MM.1S (cell line): Measurements from ENCODE around the gene PCGF5.

Experiments used
- DNase-seq: peaks from one replicate; pipeline ENCODE4 v3.0.0-alpha.2; 2015
- H2AFZ ChIP-seq: fragments of 300-600 bp; sonication (generic); 2 replicates; pipeline ENCODE4 v1.6.0; 2016; ENCODE audit warnings: antibody characterized with exemption, low read length
- H3F3A ChIP-seq: fragments of 300-600 bp; sonication (generic); 2 replicates; pipeline ENCODE4 v1.6.1; 2016; ENCODE audit warnings: mild to moderate bottlenecking, antibody characterized with exemption, low read length, moderate library complexity, mixed read lengths; ENCODE audit not compliant: insufficient read depth
- H3K27ac ChIP-seq: fragments of 300-600 bp; sonication (generic); 2 replicates; pipeline ENCODE4 v1.5.1; 2016; ENCODE audit warnings: mild to moderate bottlenecking, low read length
- H3K27me3 ChIP-seq: fragments of 300-600 bp; sonication (generic); replicated peaks from 2 replicates; pipeline ENCODE4 v1.6.0; 2016; ENCODE audit warnings: low read length; ENCODE audit not compliant: insufficient read depth
- H3K36me3 ChIP-seq: fragments of 300-600 bp; sonication (generic); replicated peaks from 2 replicates; pipeline ENCODE4 v1.6.1; 2016; ENCODE audit warnings: mild to moderate bottlenecking, low read length, mixed read lengths; ENCODE audit not compliant: insufficient read depth
- H3K4me1 ChIP-seq: fragments of 300-600 bp; sonication (generic); 2 replicates; pipeline ENCODE4 v1.6.1; 2016; ENCODE audit warnings: low read length, mixed read lengths
- H3K4me2 ChIP-seq: fragments of 300-600 bp; sonication (generic); 2 replicates; pipeline ENCODE4 v1.6.0; 2016; ENCODE audit warnings: low read depth, low read length
- H3K4me3 ChIP-seq: fragments of 300-600 bp; sonication (generic); 2 replicates; pipeline ENCODE4 v1.5.1; 2016; ENCODE audit warnings: low read length, mixed read lengths
- H3K79me2 ChIP-seq: fragments of 300-600 bp; sonication (generic); 2 replicates; pipeline ENCODE4 v1.6.1; 2016; ENCODE audit warnings: mixed run types, low read length, mixed read lengths
- H3K9ac ChIP-seq: fragments of 300-600 bp; sonication (generic); 2 replicates; pipeline ENCODE4 v1.6.1; 2016; ENCODE audit warnings: low read length, mixed read lengths
- H3K9me2 ChIP-seq: fragments of 300-600 bp; sonication (generic); replicated peaks from 2 replicates; pipeline ENCODE4 v1.6.1; 2016; ENCODE audit warnings: mild to moderate bottlenecking, low read length, mixed read lengths; ENCODE audit not compliant: insufficient read depth
- H3K9me3 ChIP-seq: fragments of 300-600 bp; sonication (generic); replicated peaks from 2 replicates; pipeline ENCODE4 v1.6.1; 2016; ENCODE audit warnings: mild to moderate bottlenecking, low read length, mixed read lengths; ENCODE audit not compliant: insufficient read depth
- H4K20me1 ChIP-seq: fragments of 300-600 bp; sonication (generic); 2 replicates; pipeline ENCODE4 v1.6.1; 2016; ENCODE audit warnings: mild to moderate bottlenecking, low read length, moderate library complexity, mixed read lengths; ENCODE audit not compliant: insufficient read depth
- EZH2 ChIP-seq: fragments of 300-600 bp; sonication (generic); optimal IDR thresholded peaks from 2 replicates; pipeline ENCODE3; 2017; ENCODE audit warnings: low read depth, mild to moderate bottlenecking, antibody characterized with exemption, low read length, mixed read lengths
- EZH2phosphoT487 ChIP-seq: fragments of 300-600 bp; sonication (generic); IDR thresholded peaks from 2 replicates; pipeline ENCODE4 v1.6.1; 2018; ENCODE audit warnings: antibody characterized with exemption, low read length
- TF ChIP-seq, protein P1 (sequence below): fragments of 300-600 bp; sonication (generic); IDR thresholded peaks from 2 replicates; pipeline ENCODE4 v1.5.1; 2016; ENCODE audit warnings: antibody characterized with exemption, low read length, mixed read lengths

PCGF5 gene

DNA sequence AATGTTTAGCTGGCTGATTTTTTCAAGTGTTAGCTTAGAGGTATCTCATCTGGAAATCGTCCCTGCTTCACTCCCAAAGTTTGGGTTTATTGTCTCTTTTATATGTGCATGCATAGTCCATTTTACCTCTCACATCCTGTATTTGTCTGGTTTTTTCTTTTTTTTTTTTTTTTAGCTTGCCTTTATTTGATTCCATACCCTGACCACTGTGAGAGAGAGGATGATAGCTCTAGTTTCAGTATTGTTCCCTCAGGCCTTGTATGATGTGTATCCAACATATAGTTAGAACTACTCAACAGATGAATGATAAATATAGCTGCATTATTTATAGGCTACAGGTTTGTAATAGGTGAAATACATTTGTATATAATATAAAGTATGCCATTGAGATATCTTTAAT lies 29.9 kb downstream of the PCGF5 start:
- peak; percentile 29 for DNase-seq
- Histone ChIP-seq H3K9me2 (no peaks in the 10 kb centered on the region), H4K20me1 (no peaks in the 10 kb centered on the region), H3K4me1 (peaks cover 47% of the 10 kb centered on the region), H3K36me3 (peaks cover 2% of the 10 kb centered on the region; the same call in 1 of the 2 replicates), H3K9me3 (no peaks in the 10 kb centered on the region), H3K27ac (no peak overlapping the region), H3K27me3 (no peaks in the 10 kb centered on the region), H3K79me2 (peaks cover 12% of the 10 kb centered on the region; the same call in 1 of the 2 replicates), H3K4me3 (no peak overlapping the region), H3K4me2 (no peak overlapping the region), H3F3A (peaks cover 3% of the 10 kb centered on the region; the same call in 1 of the 2 replicates), H3K9ac (no peak overlapping the region), H2AFZ (no peak overlapping the region)
- TF ChIP-seq, protein P1, sequence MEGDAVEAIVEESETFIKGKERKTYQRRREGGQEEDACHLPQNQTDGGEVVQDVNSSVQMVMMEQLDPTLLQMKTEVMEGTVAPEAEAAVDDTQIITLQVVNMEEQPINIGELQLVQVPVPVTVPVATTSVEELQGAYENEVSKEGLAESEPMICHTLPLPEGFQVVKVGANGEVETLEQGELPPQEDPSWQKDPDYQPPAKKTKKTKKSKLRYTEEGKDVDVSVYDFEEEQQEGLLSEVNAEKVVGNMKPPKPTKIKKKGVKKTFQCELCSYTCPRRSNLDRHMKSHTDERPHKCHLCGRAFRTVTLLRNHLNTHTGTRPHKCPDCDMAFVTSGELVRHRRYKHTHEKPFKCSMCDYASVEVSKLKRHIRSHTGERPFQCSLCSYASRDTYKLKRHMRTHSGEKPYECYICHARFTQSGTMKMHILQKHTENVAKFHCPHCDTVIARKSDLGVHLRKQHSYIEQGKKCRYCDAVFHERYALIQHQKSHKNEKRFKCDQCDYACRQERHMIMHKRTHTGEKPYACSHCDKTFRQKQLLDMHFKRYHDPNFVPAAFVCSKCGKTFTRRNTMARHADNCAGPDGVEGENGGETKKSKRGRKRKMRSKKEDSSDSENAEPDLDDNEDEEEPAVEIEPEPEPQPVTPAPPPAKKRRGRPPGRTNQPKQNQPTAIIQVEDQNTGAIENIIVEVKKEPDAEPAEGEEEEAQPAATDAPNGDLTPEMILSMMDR: no peak
- TF ChIP-seq EZH2phosphoT487: no peak
- no peak for TF ChIP-seq EZH2

DNA sequence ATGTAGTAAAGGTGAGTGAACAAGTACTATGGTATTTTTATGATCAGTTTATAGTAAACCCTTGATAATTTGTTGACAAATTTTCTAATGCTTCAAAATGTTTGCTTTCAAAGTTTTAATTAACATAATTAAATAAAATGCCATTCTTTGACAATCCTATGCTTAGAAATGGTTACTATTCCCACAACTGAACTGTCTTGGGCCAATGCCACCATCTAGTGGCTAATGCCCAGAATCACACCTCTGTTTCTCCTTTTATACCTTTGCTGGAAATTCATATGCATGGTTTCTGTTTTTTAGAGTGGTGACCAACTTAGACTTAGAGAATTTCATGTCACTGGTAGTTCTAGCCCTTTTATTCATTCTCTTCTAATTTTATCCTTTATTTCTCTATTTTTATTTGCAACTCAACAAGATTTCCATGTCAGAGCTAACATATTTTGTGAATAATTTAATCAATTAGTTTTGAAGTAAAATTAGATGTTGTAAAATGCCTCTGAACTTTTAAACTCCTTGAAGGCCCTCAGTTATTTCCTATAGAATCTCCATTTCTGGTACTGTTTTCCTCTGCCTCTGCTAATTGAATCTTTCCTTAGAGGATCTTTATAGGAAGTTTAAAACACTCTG lies 31.1 kb downstream of the PCGF5 start:
- peak; percentile 66 for DNase-seq
- peaks cover 12% of the 10 kb centered on the region; the same call in 1 of the 2 replicates for H3K79me2 ChIP-seq

DNA sequence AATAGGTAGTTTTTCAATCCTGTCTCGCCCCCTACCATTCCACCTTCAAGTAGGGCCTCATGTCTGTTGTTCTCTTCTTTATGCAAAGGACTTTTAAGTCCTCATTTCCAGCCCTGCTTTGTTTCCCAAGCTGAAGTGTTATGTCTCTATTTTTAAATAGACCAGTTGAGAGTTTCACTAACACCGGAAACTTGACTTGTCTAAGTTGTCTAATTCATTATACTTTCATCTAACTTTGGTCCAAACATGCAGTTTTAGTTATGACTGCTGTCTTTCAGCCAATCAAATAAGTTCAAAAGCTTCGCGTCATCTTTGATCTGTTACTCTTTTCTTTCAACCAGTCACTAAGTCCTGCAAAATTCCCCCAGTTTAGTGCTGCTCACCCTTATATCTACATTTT lies 32.8 kb downstream of the PCGF5 start:
- H3K9me3 ChIP-seq: no peaks in the 10 kb centered on the region
- no peak overlapping the region for H2AFZ ChIP-seq
- H3K36me3 ChIP-seq: peaks cover 6% of the 10 kb centered on the region; the same call in 1 of the 2 replicates
- peak; percentile 78 for DNase-seq
- H3K4me2 ChIP-seq: peak overlapping the region; percentile 56
- peaks cover 37% of the 10 kb centered on the region for H3K4me1 ChIP-seq
- H3K79me2 ChIP-seq: peaks cover 12% of the 10 kb centered on the region; the same call in 1 of the 2 replicates
- H3K27ac ChIP-seq: peak overlapping the region; percentile 53; the same call in 1 of the 2 replicates
- H3F3A ChIP-seq: peaks cover 3% of the 10 kb centered on the region; the same call in 1 of the 2 replicates
- TF ChIP-seq, protein P1: no peak
- TF ChIP-seq EZH2 (no peak), EZH2phosphoT487 (no peak)
- no peaks in the 10 kb centered on the region for H4K20me1 ChIP-seq
- no peak overlapping the region for H3K4me3 ChIP-seq
- no peaks in the 10 kb centered on the region for H3K9me2 ChIP-seq
- H3K9ac ChIP-seq: no peak overlapping the region
- no peaks in the 10 kb centered on the region for H3K27me3 ChIP-seq

More for the DNA sequence above, 31.1 kb downstream of the PCGF5 start:
- Histone ChIP-seq H3K36me3 (peaks cover 6% of the 10 kb centered on the region; the same call in 1 of the 2 replicates), H3K9me3 (no peaks in the 10 kb centered on the region), H3K4me3 (no peak overlapping the region), H3K27ac (no peak overlapping the region), H3K4me2 (no peak overlapping the region), H3K27me3 (no peaks in the 10 kb centered on the region), H3F3A (peaks cover 3% of the 10 kb centered on the region; the same call in 1 of the 2 replicates), H3K9me2 (no peaks in the 10 kb centered on the region), H3K4me1 (peaks cover 37% of the 10 kb centered on the region), H3K9ac (no peak overlapping the region), H2AFZ (no peak overlapping the region), H4K20me1 (no peaks in the 10 kb centered on the region)
- TF ChIP-seq EZH2phosphoT487: no peak
- no peak for TF ChIP-seq EZH2
- TF ChIP-seq, protein P1: peak; percentile 84
